NCI-H526 (cell line): Measurements from ENCODE around the gene PTPRG.

Source experiments
- DNase-seq, 2 experiments: peaks; one replicate each; lab custom pipeline; 2025; lab: John Stamatoyannopoulos, UW

Gene PTPRG

GRCh38 chr3:61864886-61865285, 303.5 kb downstream of the PTPRG start:
- DNase-seq: no peak

- no peak for DNase-seq
These were observed 304.2 kb downstream of the PTPRG start for GRCh38 chr3:61865466-61866152.

GRCh38 chr3:61866153-61866542, 304.8 kb downstream of the PTPRG start:
- DNase-seq: no peak

GRCh38 chr3:61866961-61867461, 305.6 kb downstream of the PTPRG start:
- DNase-seq: no peak

GRCh38 chr3:61868499-61868898, 307.1 kb downstream of the PTPRG start:
- no peak for DNase-seq

- no peak for DNase-seq
These were observed 308.0 kb downstream of the PTPRG start for GRCh38 chr3:61869371-61869770.

- DNase-seq: no peak
These were observed 310.3 kb downstream of the PTPRG start for GRCh38 chr3:61871644-61872043.

GRCh38 chr3:61872077-61872706, 310.8 kb downstream of the PTPRG start:
- no peak for DNase-seq

GRCh38 chr3:61875046-61875844, 313.9 kb downstream of the PTPRG start:
- DNase-seq: no peak

- no peak for DNase-seq
These were observed 314.8 kb downstream of the PTPRG start for GRCh38 chr3:61875976-61876671.

GRCh38 chr3:61876797-61877196, 315.4 kb downstream of the PTPRG start:
- DNase-seq: no peak

GRCh38 chr3:61877359-61878138, 316.2 kb downstream of the PTPRG start:
- peak in 1 of 2 experiments; percentile 3 for DNase-seq

GRCh38 chr3:61882253-61882652, 320.9 kb downstream of the PTPRG start:
- no peak for DNase-seq

GRCh38 chr3:61884794-61885193, 323.4 kb downstream of the PTPRG start:
- DNase-seq: no peak

- no peak for DNase-seq
These were observed 324.0 kb downstream of the PTPRG start for GRCh38 chr3:61885414-61885813.

GRCh38 chr3:61887206-61887605, 325.8 kb downstream of the PTPRG start:
- DNase-seq: no peak

GRCh38 chr3:61889259-61889658, 327.9 kb downstream of the PTPRG start:
- no peak for DNase-seq

GRCh38 chr3:61890167-61890566, 328.8 kb downstream of the PTPRG start:
- no peak for DNase-seq

GRCh38 chr3:61890586-61890985, 329.2 kb downstream of the PTPRG start:
- no peak for DNase-seq

GRCh38 chr3:61892891-61893290, 331.5 kb downstream of the PTPRG start:
- no peak for DNase-seq

- no peak for DNase-seq
These were observed 332.6 kb downstream of the PTPRG start for GRCh38 chr3:61893840-61894566.
